SJCRH30 (cell line): ENCODE measurements around the gene AKR1C1. TPM values are rescaled to one million over a fixed set of nuclear protein-coding genes. Genes with fewer than 3 reads are reported as not detected.
"Not testable (repeated sequence)": the region's sequence is repeated elsewhere in the genome, so short reads cannot be mapped to it uniquely, and the experiment has no call there.

Source experiments
- DNase-seq, 2 experiments: peaks; one replicate each; pipeline ENCODE4 v3.0.0-alpha.2; 2015 to 2020
- H3K27ac ChIP-seq: fragments of 250-450 bp; sonication (Bioruptor Pico); 2 replicates; pipeline ENCODE4 v1.5.1; 2020; ENCODE audit warnings: mild to moderate bottlenecking, moderate library complexity
- H3K27me3 ChIP-seq: fragments of 250-450 bp; sonication (Bioruptor Pico); 2 replicates; pipeline ENCODE4 v1.5.1; 2020; ENCODE audit warnings: mild to moderate bottlenecking, moderate library complexity
- H3K36me3 ChIP-seq: fragments of 250-450 bp; sonication (Bioruptor Pico); 2 replicates; pipeline ENCODE4 v1.5.1; 2020; ENCODE audit warnings: mild to moderate bottlenecking, moderate library complexity
- H3K4me1 ChIP-seq: fragments of 250-450 bp; sonication (Bioruptor Pico); 2 replicates; pipeline ENCODE4 v1.5.1; 2020; ENCODE audit warnings: mild to moderate bottlenecking, moderate library complexity
- H3K4me3 ChIP-seq: fragments of 250-450 bp; sonication (Bioruptor Pico); 2 replicates; pipeline ENCODE4 v1.5.1; 2020; ENCODE audit warnings: mild to moderate bottlenecking, moderate library complexity
- H3K9me3 ChIP-seq: fragments of 250-450 bp; sonication (Bioruptor Pico); replicated peaks from 2 replicates; pipeline ENCODE4 v1.5.1; 2020; ENCODE audit warnings: mild to moderate bottlenecking, moderate library complexity
- total RNA-seq: library from RNA; depleted of rRNA; stranded (reverse); fragments of >200 nt; shearing (Covaris generic); gene quantifications from 2 replicates; pipeline ENCODE4 v1.2.3, GENCODE V29; 2014; rRNA removed

Gene AKR1C1
- total RNA-seq, 1 experiment from 2014 or later = 3.6 TPM

DNA sequence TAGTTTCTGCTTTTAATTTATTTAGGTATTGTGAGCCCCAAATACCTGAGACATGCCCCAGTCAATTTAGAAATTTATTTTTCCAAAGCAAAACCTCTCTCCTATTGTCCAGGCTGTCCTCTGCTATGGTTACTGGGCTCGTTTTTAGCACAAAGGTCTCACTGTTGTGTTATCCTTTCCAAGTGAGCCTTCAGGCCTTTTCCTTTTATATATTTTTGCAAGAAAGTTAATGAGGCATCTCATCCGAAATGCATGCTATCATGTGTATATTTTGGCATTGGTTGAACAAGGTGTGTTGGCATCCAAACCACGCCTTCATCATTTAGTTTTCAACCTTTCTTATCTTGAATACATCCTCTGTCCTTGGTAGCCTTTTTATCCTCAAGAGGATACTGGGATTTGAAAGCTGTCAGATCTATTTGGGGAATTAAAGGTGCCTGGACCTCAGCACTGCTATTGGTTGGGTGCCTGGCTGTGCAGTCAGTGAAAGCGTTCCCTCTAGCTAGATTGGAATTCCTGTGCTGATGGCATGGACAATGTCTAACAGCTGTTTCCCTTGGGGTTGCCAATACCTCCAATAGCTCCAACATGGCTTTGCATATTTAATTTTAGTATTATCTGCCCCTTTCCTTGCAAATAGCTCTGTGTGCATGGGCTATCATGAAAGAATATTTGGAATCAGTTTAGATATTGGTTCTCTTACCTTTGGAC is 51.1 kb downstream of the AKR1C1 start:
- not testable (repeated sequence) for H3K36me3 ChIP-seq, H3K27ac ChIP-seq, H3K4me3 ChIP-seq, H3K9me3 ChIP-seq, H3K27me3 ChIP-seq
- H3K4me1 ChIP-seq = peaks cover 10% of the 10 kb centered on the region
- DNase-seq = peak in 1 of 2 experiments; percentile 26

DNA sequence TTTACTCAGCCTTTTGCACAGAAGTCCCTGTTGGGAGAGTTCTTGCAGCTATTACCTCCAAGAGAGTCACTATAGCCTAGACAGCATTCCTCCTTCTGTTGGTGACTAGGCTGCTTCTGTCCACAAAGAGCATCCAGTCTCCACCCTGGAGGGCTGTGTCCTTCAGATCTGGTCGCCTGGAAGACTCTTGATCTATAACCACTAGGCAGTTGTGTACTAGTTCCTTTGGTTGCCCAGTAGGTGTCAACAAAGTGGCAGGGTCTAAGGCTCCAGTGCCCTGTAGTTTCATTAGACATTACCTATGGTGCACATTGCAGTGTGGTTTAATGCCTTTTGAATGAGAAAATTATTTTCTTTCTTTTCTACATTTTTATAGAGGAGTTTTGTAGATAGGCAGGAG is 51.7 kb downstream of the AKR1C1 start:
- DNase-seq = peak in 1 of 2 experiments; percentile 2
- H3K27me3 ChIP-seq = no peaks in the 10 kb centered on the region

DNA sequence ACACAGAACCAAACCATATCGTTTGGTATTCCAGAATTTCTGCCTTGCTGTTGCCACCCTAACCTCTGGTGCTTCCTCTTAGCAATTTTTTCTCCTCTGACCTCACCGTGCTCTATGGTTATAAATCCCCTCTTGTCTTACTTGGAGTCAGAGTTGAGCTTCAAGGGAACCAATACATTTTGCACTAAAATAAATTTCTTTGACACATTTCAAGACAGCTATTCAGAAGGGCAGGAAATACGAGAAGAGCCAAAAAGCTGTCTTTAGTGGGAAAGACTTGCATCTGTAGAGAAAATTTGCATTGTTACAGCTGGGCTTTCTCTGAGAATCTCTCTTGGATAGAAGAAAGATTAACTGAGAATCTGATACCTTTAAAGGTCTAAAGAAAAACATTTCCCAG is 54.9 kb downstream of the AKR1C1 start:
- DNase-seq = peak in 1 of 2 experiments; percentile 45
- Histone ChIP-seq H3K27ac (no peak overlapping the region), H3K36me3 (no peaks in the 10 kb centered on the region), H3K4me1 (peaks cover 20% of the 10 kb centered on the region), H3K27me3 (no peaks in the 10 kb centered on the region), H3K4me3 (no peak overlapping the region), H3K9me3 (no peaks in the 10 kb centered on the region)

More for the DNA sequence above, 51.7 kb downstream of the AKR1C1 start:
- Histone ChIP-seq H3K36me3 (no peaks in the 10 kb centered on the region), H3K4me3 (no peak overlapping the region), H3K4me1 (peaks cover 16% of the 10 kb centered on the region), H3K9me3 (no peaks in the 10 kb centered on the region), H3K27ac (no peak overlapping the region)

DNA sequence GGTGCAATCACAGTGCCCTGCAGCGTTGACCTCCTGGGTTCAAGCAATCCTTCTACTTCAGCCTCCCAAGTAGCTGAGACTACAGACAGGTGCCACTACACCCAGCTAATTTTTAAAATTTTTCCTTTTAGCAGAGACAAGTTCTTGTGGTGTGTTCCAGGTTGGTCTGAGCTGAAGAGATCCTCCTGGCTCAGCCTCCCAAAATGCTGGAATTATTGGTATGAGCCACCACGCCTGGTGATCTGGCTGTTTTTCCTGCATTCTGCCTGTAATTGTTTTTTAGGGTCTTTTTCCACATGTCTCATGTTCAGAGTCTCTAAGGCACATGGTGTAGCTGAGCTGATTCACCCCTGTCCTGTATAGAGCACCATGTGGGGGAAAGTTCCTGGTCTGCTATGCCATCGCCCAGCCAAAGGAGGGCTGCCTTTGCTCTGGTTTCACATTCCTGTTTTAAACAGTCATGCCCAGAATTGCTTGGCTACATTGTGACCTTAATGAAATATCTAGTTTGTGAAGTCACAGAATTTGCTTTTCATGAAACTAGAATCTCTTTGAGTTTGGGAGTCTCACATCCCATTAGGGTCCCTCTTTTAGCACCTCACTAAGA is 55.6 kb downstream of the AKR1C1 start:
- H3K9me3 ChIP-seq, H3K4me3 ChIP-seq, H3K27me3 ChIP-seq, H3K36me3 ChIP-seq: not testable (repeated sequence)
- Histone ChIP-seq H3K4me1 (peaks cover 20% of the 10 kb centered on the region), H3K27ac (peak overlapping the region; percentile 41)
- DNase-seq = peak; percentile 13 to 42

DNA sequence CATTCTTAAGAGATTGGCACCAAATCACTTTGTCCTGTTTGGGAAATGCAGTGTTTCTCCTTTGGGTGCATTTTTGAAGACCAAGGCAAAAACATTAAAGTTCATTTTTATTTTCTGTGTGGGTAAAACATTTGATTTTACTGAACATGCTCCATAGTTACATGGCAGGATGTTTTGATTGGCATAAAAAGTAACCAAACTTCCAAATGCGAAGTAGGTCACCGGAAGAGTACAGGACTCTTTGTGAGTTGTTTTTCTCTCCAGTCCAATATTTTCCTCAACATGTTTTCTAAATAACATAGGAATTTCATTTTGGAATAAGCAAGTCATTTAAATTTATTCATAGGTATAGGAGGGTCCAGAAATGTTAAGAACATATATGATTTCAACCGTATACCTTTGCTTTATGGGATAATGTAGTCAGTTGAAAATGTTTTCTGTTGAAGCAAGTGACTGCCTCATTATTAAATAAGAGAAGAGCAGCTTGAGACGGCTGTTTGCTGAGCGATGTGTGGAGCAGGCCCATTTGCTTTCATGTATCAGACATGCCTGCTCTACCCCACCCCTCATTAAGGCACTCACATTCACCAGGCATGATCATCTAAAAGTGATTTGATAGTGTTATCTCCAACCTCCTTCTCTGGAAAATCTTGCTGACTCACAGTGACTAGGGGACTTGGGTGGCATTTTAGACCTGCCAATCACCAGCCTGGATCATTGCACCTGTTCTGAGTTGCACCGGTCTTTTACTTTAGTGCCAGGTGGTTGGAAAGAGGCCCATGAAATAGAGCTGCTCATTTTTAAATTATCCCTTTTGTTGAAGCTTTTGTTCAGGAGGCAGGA is 56.8 kb downstream of the AKR1C1 start:
- peak in 1 of 2 experiments; percentile 30 for DNase-seq
- not testable (repeated sequence) for H3K27ac ChIP-seq, H3K4me3 ChIP-seq, H3K36me3 ChIP-seq, H3K27me3 ChIP-seq, H3K9me3 ChIP-seq
- H3K4me1 ChIP-seq = peaks cover 20% of the 10 kb centered on the region

DNA sequence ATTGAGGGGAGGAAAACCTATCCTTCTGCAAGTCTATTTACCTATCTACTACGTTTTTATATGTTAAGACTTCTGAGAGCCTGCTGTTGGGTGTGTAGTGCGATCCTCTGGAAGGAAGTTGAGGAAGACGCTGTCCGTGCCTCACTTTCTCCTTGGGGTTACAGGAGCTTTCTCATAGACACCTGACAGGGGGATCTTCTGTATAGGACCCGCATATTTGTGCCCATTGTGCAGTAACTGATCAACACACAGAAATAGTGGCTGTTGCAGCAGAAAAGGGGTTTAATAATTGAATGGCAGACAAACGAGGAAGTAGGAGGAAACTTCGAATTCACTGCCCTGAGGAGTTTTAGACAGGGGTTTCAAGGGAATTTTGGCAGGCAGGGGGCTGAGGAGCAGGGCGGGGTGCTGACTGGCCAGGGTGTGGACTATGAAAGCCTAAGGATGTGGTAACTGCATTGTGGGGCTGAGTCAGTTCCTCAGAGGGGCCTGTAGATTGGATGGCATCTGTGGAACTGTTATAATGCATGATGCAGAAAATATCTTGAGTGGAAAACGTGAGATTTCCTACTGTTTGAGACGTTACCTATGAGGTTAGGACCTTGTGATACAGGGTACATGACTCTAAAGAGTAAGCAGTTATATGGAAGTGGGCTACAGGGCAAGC is 58.5 kb downstream of the AKR1C1 start:
- H3K4me3 ChIP-seq, H3K36me3 ChIP-seq, DNase-seq, H3K27me3 ChIP-seq, H3K27ac ChIP-seq, H3K9me3 ChIP-seq: not testable (repeated sequence)
- peaks cover 20% of the 10 kb centered on the region for H3K4me1 ChIP-seq

DNA sequence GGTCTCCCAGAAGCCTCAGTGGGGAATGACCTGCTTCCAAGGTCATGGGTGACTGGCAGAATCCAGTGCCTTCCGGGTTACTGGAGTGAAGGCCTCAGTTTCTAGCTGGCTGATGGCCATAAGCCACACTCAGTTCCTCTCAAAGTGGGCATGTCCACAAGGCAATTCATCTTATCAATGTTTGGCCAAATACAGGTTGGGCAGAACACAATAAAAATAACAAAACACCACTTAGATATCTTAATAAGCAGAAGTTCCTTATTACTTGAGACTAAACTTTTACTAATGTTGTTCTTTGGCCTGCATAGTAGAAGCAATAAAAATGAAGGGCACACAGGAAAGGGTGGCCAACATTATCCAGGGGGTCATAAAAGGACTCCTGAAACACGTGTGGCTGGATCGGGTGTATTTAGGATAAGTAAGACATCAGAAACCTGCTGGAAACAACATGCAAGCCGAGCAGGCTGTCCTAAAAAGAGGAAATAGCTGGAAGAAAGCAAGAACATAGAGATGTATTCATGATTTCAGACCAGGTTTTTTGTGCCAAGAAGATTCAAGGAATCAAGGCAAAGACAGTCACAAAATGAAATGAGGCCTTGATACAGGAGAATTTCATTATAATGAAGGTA is 60.1 kb downstream of the AKR1C1 start:
- Histone ChIP-seq H3K4me3 (no peak overlapping the region), H3K27me3 (no peaks in the 10 kb centered on the region), H3K27ac (no peak overlapping the region), H3K36me3 (no peaks in the 10 kb centered on the region), H3K4me1 (peaks cover 14% of the 10 kb centered on the region), H3K9me3 (no peaks in the 10 kb centered on the region)
- DNase-seq = no peak

DNA sequence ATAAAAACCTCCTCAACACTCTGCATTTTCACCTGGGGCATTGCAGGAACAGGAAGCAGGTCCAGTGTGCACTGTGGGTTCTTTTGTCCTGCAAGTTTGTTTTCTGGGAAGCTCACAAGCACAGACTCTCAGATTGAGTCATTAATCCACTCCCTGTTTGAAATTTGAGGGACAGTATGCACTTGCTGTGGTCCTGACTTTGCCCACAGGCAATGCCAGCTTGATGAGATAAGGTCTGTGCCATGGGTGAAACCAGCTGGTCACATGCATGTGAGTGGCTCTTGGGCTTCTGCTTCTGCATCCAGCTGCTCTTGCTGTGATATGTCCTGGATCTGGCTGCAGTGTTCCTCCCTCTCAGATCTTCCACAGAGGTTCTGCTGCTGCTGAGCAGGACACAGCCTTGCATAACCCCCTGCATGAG is 62.3 kb downstream of the AKR1C1 start:
- H3K9me3 ChIP-seq, H3K4me1 ChIP-seq, H3K4me3 ChIP-seq, H3K36me3 ChIP-seq, DNase-seq, H3K27me3 ChIP-seq, H3K27ac ChIP-seq: not testable (repeated sequence)

DNA sequence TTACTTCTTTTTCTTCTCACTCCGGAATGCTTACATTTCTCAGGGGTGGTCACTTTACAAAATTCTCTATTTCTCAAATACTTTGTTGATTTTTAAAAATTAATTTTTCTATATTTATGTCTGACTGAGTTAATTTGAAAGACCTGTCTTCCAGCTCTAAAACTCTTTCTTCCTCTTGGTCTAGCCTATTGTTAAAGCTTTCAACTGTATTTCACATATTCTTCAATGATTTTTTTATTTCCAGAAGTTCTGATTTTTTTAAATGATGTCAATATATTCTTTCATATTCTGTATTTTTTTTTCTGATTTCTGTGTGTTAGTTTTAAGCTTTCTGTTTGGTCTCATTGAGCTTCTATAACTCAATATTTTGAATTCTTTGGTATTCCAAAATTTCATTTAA is 67.8 kb downstream of the AKR1C1 start:
- Histone ChIP-seq H3K4me3 (no peak overlapping the region), H3K9me3 (no peaks in the 10 kb centered on the region)

DNA sequence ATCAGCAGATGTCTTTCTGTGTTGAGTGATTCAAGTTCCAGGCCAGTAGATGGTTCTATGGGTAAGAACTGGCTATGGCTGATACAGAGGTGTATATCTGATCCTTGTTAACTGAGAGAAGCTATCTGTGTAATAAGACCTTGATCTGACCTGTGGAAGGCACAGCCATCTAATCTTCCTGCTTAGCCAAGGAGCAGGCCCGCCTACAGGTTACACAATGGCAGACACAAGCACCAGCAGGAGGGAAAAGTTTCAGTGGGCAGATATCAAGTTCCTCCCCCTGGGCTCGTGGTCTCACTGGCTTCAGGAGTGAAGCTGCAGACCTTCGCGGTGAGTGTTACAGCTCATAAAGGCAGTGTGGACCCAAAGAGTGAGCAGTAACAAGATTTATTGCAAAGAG is 68.4 kb downstream of the AKR1C1 start:
- not testable (repeated sequence) for DNase-seq, H3K36me3 ChIP-seq, H3K27ac ChIP-seq, H3K4me1 ChIP-seq, H3K4me3 ChIP-seq, H3K9me3 ChIP-seq, H3K27me3 ChIP-seq

More for the DNA sequence above, 67.8 kb downstream of the AKR1C1 start:
- DNase-seq = no peak
- Histone ChIP-seq H3K27me3 (no peaks in the 10 kb centered on the region), H3K4me1 (no peaks in the 10 kb centered on the region), H3K27ac (no peak overlapping the region), H3K36me3 (no peaks in the 10 kb centered on the region)

DNA sequence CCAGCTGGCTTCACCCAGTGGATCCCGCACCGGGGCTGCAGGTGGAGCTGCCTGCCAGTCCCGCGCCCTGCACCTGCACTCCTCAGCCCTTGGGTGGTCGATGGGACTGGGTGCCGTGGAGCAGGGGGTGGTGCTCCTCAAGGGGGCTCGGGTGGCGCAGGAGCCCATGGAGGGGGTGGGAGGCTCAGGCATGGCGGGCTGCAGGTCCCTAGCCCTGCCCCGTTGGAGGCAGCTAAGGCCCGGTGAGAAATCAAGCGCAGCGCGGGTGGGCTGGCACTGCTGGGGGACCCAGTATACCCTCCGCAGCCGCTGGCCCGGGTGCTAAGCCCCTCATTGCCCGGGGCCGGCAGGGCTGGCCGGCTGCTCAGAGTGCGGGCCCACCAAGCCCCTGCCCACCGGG is 69.2 kb downstream of the AKR1C1 start:
- not testable (repeated sequence) for H3K27ac ChIP-seq, H3K36me3 ChIP-seq, DNase-seq, H3K4me3 ChIP-seq, H3K27me3 ChIP-seq, H3K9me3 ChIP-seq, H3K4me1 ChIP-seq

Other genes with a start within 250 kb of the AKR1C1 start
- not detected in 2 replicates for gene AKR1E2, start 137.2 kb upstream of the AKR1C1 start, total RNA-seq
- 3.0 and 3.1 TPM in 2 replicates for gene AKR1C2, start 40.4 kb downstream of the AKR1C1 start, total RNA-seq
- 30.0 and 36.3 TPM in 2 replicates for gene AKR1C3, start 131.0 kb downstream of the AKR1C1 start, total RNA-seq
- gene AKR1C8, start 221.7 kb downstream of the AKR1C1 start, total RNA-seq = 0.10 and 0.23 TPM in 2 replicates
- gene AKR1C4, start 233.4 kb downstream of the AKR1C1 start, total RNA-seq = not detected in 2 replicates